A673 (cell line): ENCODE measurements around the gene MTMR12.

Source experiments
- EZH2 ChIP-seq: fragments of 200-600 bp; sonication (generic); IDR thresholded peaks from 2 replicates; pipeline ENCODE4 v1.6.1; 2017; ENCODE audit warnings: borderline replicate concordance, low read depth, mild to moderate bottlenecking, mixed read lengths, antibody characterized with exemption, low read length; ENCODE audit not compliant: poor library complexity, severe bottlenecking
- TF ChIP-seq, protein P1 (sequence below): fragments of 300-800, 200-600 bp; sonication (generic); conservative IDR thresholded peaks from 2 replicates; pipeline ENCODE4 v1.5.1; 2017; ENCODE audit warnings: low read depth, mild to moderate bottlenecking, antibody characterized with exemption, low read length, moderate library complexity, mixed read lengths

- TF ChIP-seq, protein P1, sequence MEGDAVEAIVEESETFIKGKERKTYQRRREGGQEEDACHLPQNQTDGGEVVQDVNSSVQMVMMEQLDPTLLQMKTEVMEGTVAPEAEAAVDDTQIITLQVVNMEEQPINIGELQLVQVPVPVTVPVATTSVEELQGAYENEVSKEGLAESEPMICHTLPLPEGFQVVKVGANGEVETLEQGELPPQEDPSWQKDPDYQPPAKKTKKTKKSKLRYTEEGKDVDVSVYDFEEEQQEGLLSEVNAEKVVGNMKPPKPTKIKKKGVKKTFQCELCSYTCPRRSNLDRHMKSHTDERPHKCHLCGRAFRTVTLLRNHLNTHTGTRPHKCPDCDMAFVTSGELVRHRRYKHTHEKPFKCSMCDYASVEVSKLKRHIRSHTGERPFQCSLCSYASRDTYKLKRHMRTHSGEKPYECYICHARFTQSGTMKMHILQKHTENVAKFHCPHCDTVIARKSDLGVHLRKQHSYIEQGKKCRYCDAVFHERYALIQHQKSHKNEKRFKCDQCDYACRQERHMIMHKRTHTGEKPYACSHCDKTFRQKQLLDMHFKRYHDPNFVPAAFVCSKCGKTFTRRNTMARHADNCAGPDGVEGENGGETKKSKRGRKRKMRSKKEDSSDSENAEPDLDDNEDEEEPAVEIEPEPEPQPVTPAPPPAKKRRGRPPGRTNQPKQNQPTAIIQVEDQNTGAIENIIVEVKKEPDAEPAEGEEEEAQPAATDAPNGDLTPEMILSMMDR: no peak
- TF ChIP-seq EZH2: no peak
Observed at GRCh38 chr5:32207355-32207634, 105.4 kb downstream of the MTMR12 start.
